OCI-LY7 (cell line): ENCODE data around the gene ZNF669. TPM values are rescaled to one million over a fixed set of nuclear protein-coding genes. Genes with fewer than 3 reads are reported as not detected.

ENCODE experiments used
- BruUV-seq: library from RNA; stranded (reverse); fragments of 400-500 nt; replicated peaks from 2 replicates; lab custom pipeline; 2021; lab: Mats Ljungman, UMichigan
- CTCF ChIA-PET: fragments of 300-600 bp; sonication (Branson Sonifier 250); formaldehyde crosslinking; loops from one replicate; lab custom pipeline; 2022; ENCODE audit warnings: antibody characterized with exemption; ENCODE audit not compliant: unreplicated experiment; lab: Charles Lee
- POLR2A ChIA-PET: fragments of 300-600 bp; sonication (Branson Sonifier 250); formaldehyde crosslinking; loops from one replicate; lab custom pipeline; 2022; ENCODE audit warnings: antibody characterized with exemption; lab: Charles Lee
- DNase-seq: peaks from one replicate; pipeline ENCODE4 v3.0.0-alpha.2; 2015; ENCODE audit warnings: low spot score
- H2AFZ ChIP-seq: fragments of 200-600 bp; sonication (generic), shearing (Covaris generic); 2 replicates; pipeline ENCODE4 v1.6.1; 2014; ENCODE audit warnings: mild to moderate bottlenecking, antibody characterized with exemption, low read length, moderate library complexity
- H3K27ac ChIP-seq: fragments of 200-600 bp; sonication (generic); 2 replicates; pipeline ENCODE4 v1.5.1; 2014; ENCODE audit warnings: mixed run types, low read depth, mild to moderate bottlenecking, moderate library complexity, low read length, inconsistent platforms; ENCODE audit not compliant: poor library complexity, severe bottlenecking
- H3K36me3 ChIP-seq: fragments of 200-600 bp; sonication (generic); 2 replicates; pipeline ENCODE4 v1.6.1; 2014; ENCODE audit warnings: mild to moderate bottlenecking, antibody characterized with exemption, low read length, moderate library complexity, mixed read lengths; ENCODE audit not compliant: insufficient read depth
- H3K4me1 ChIP-seq: fragments of 200-600 bp; sonication (generic); 2 replicates; pipeline ENCODE4 v1.5.1; 2014; ENCODE audit warnings: mild to moderate bottlenecking, low read length; ENCODE audit not compliant: insufficient read depth, poor library complexity, severe bottlenecking
- H3K4me2 ChIP-seq: fragments of 200-600 bp; sonication (generic); 2 replicates; pipeline ENCODE4 v1.6.1; 2014; ENCODE audit warnings: mild to moderate bottlenecking, low read length
- H3K4me3 ChIP-seq: fragments of 200-600 bp; sonication (generic); 2 replicates; pipeline ENCODE4 v1.5.1; 2014; ENCODE audit warnings: mild to moderate bottlenecking, low read depth, low read length; ENCODE audit not compliant: poor library complexity, severe bottlenecking
- H3K79me2 ChIP-seq: fragments of 200-600 bp; sonication (generic); 2 replicates; pipeline ENCODE4 v1.6.1; 2016; ENCODE audit warnings: low read depth, mild to moderate bottlenecking, low read length, moderate library complexity, mixed read lengths; ENCODE audit not compliant: insufficient read depth
- H3K9me2 ChIP-seq: fragments of 200-600 bp; sonication (generic); 2 replicates; pipeline ENCODE4 v1.6.1; 2016; ENCODE audit warnings: mild to moderate bottlenecking, low read length, mixed read lengths; ENCODE audit not compliant: insufficient read depth
- H3K9me3 ChIP-seq: fragments of 200-600 bp; sonication (generic); 2 replicates; pipeline ENCODE4 v1.6.1; 2014; ENCODE audit warnings: mild to moderate bottlenecking, mixed run types, low read length, mixed read lengths
- H4K20me1 ChIP-seq: fragments of 200-600 bp; sonication (generic); 2 replicates; pipeline ENCODE4 v1.6.1; 2014; ENCODE audit warnings: mild to moderate bottlenecking, antibody characterized with exemption, low read length, moderate library complexity, mixed read lengths; ENCODE audit not compliant: insufficient read depth
- EZH2phosphoT487 ChIP-seq: fragments of 200-600 bp; sonication (generic); IDR thresholded peaks from 2 replicates; pipeline ENCODE4 v1.6.1; 2018; ENCODE audit warnings: low read depth, borderline replicate concordance, mild to moderate bottlenecking, mixed run types, antibody characterized with exemption, low read length, moderate library complexity, mixed read lengths
- intact Hi-C: fragments of 100-400 bp; cut with micrococcal nuclease; formaldehyde crosslinking; loops from one replicate; pipeline ENCODE4 v1.10.0; 2022; ENCODE audit not compliant: unreplicated experiment
- total RNA-seq, 2 experiments: library from RNA; depleted of rRNA in 1 of 2; stranded (reverse); fragments of >200 nt in 1 of 2; shearing (Covaris generic) in 1 of 2; gene quantifications; 2 replicates each; pipeline ENCODE4 v1.2.3, GENCODE V29; 2014 to 2022
- TF ChIP-seq, protein P1 (sequence below): fragments of 200-600 bp; sonication (generic); conservative IDR thresholded peaks from 2 replicates; pipeline ENCODE4 v1.5.1; 2014; ENCODE audit warnings: mild to moderate bottlenecking, antibody characterized with exemption, low read length, moderate library complexity, mixed read lengths

ZNF669 gene
- total RNA-seq, 2 experiments from 2014 or later: 13.6 to 16.9 TPM

DNA sequence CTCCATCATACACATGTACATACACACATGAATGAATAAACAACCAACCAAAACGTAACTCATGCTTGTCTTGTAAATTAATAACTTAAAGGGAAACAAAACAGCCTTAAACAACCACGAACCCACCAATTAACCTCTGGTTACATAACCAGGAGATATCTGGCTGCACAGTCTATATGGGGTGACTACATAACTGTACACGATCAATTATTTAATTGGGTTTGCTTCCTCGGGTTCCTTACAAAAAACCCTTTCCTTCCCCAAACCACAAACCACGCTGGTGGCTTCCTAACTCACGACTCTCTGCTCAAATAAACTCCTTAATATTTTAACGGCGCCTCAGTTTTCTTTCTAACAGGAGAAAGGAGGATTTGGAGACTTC, 26.3 kb downstream of the ZNF669 start:
- TF ChIP-seq EZH2phosphoT487: no peak
- TF ChIP-seq, protein P1, sequence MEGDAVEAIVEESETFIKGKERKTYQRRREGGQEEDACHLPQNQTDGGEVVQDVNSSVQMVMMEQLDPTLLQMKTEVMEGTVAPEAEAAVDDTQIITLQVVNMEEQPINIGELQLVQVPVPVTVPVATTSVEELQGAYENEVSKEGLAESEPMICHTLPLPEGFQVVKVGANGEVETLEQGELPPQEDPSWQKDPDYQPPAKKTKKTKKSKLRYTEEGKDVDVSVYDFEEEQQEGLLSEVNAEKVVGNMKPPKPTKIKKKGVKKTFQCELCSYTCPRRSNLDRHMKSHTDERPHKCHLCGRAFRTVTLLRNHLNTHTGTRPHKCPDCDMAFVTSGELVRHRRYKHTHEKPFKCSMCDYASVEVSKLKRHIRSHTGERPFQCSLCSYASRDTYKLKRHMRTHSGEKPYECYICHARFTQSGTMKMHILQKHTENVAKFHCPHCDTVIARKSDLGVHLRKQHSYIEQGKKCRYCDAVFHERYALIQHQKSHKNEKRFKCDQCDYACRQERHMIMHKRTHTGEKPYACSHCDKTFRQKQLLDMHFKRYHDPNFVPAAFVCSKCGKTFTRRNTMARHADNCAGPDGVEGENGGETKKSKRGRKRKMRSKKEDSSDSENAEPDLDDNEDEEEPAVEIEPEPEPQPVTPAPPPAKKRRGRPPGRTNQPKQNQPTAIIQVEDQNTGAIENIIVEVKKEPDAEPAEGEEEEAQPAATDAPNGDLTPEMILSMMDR: no peak
- no peaks in the 10 kb centered on the region for H4K20me1 ChIP-seq
- H3K4me3 ChIP-seq: peak overlapping the region; percentile 85
- H3K4me1 ChIP-seq: peaks cover 18% of the 10 kb centered on the region
- H3K9me3 ChIP-seq: peaks cover 16% of the 10 kb centered on the region; the same call in 1 of the 2 replicates
- H3K27ac ChIP-seq: no peak overlapping the region
- BruUV-seq: no TSS peak
- no peaks in the 10 kb centered on the region for H3K9me2 ChIP-seq
- CTCF ChIA-PET: no interaction called here
- peaks cover 41% of the 10 kb centered on the region for H3K79me2 ChIP-seq
- intact Hi-C loops: loop anchor here (2.0 to 5.0 kb wide), 3 partner anchors 134 to 571 kb away; partner anchors contain the start of genes AHCTF1 and SMYD3
- peaks cover 31% of the 10 kb centered on the region for H3K36me3 ChIP-seq
- DNase-seq: peak; percentile 14
- H2AFZ ChIP-seq: peak overlapping the region; percentile 91
- H3K4me2 ChIP-seq: peak overlapping the region; percentile 87
- POLR2A ChIA-PET: interaction anchor here (1.0 kb wide), 1 partner anchor 146 kb away, joined by 3 read pairs; the partner anchor contains the start of gene AHCTF1

DNA sequence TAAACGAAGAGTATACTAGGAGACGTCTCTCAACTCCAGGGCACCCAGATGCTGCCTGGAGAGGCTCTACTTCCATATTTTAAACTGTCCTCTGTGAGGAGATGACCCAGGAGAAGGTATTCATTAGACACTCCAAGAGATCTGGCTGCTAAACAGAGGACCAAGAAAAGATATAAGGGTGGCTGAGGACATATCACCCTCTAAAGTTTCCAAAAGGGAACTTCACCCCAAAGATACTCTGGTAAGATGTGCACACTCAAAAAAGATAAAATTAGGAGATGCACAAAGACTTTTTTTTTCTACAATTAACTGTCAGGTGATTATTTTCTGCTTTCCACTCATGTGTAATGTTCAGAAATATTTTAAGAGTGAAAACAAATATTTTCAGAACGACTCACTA, 26.9 kb downstream of the ZNF669 start:
- TF ChIP-seq, protein P1: peak; percentile 53
- TF ChIP-seq EZH2phosphoT487: no peak
- Histone ChIP-seq H4K20me1 (no peaks in the 10 kb centered on the region), H3K4me1 (peaks cover 18% of the 10 kb centered on the region), H3K27ac (no peak overlapping the region), H3K36me3 (peaks cover 32% of the 10 kb centered on the region), H3K79me2 (peaks cover 42% of the 10 kb centered on the region), H2AFZ (no peak overlapping the region), H3K9me3 (peaks cover 16% of the 10 kb centered on the region; the same call in 1 of the 2 replicates), H3K9me2 (no peaks in the 10 kb centered on the region), H3K4me3 (peak overlapping the region; percentile 85), H3K4me2 (peak overlapping the region; percentile 87)
- intact Hi-C loops: loop anchor here (5.0 kb wide), 2 partner anchors 135 to 570 kb away; partner anchors contain the start of gene SMYD3
- no TSS peak for BruUV-seq
- ChIA-PET POLR2A (no interaction called here), CTCF (no interaction called here)
- DNase-seq: no peak

DNA sequence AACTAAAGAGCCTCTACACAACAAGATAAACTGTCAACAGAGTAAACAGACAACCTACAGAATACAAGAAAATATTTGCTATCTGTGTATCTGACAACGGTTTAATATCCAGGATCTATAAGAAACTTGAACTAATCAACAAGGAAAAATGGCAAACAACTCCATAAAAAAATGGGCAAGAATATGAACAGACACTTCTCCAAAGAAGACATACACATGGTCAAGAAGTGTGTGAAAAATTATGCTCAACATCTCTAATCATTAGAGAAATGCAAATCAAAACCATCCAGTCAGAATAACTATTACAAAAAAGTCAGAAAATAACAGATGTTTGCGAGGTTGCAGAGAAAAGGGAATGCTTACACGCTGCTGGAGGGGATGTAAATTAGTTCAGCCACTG, 33.5 kb downstream of the ZNF669 start:
- H2AFZ ChIP-seq: no peak overlapping the region
- no peaks in the 10 kb centered on the region for H4K20me1 ChIP-seq
- H3K4me2 ChIP-seq: no peak overlapping the region
- peaks cover 81% of the 10 kb centered on the region for H3K79me2 ChIP-seq
- ChIA-PET CTCF (no interaction called here), POLR2A (no interaction called here)
- H3K9me3 ChIP-seq: peaks cover 43% of the 10 kb centered on the region
- intact Hi-C loops: no loop called here
- TF ChIP-seq, protein P1: no peak
- no peak for TF ChIP-seq EZH2phosphoT487
- BruUV-seq: no TSS peak
- H3K4me1 ChIP-seq: no peaks in the 10 kb centered on the region
- no peak overlapping the region for H3K4me3 ChIP-seq
- H3K36me3 ChIP-seq: peaks cover 31% of the 10 kb centered on the region
- no peak overlapping the region for H3K27ac ChIP-seq
- H3K9me2 ChIP-seq: no peaks in the 10 kb centered on the region
- no peak for DNase-seq
